ENCODE data around the gene SUV39H2.

DNA sequence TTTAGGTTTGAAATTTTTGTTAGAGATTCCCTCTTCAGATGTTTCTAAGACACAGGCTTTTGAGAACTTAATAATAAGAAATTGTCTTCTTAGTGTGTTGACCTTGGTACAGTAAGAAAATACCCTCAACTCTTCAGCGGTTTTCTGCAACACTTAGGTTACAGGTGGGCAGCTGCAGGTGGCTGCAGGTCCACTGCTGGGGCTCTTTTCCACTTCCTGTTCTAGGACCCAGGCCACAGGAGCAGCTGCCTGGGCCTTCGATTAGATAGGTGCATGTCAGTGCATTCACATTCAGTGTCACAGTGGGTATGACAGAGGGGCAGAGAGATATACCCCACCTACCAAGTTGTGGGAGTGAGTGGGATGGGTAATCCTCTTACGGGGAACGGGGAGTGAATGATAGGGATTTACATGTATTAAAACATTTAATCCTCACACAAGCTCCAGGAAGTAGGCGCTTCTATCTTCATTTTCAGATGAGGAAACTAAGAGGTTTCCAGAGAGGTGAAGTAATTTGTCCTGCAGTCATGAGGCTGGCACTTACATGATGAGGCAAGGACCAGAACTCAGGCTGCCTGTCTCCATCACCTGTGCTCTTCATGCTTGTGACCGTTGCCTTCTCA is 20.2 kb upstream of the SUV39H2 start:
- TF ChIP-seq CTCF (IDR thresholded peaks at IDR 0.05) = no peak
- TF ChIP-seq EZH2phosphoT487 (IDR thresholded peaks at IDR 0.05) = no peak
